HepG2 (cell line): ENCODE results near the gene EPM2A. TPM values are rescaled to one million over a fixed set of nuclear protein-coding genes. Genes with fewer than 3 reads are reported as not detected.

Source experiments
- AGO1 ChIP-seq: fragments of 200-400 bp; formaldehyde crosslinking; IDR thresholded peaks from 2 replicates; pipeline ENCODE4 v1.6.1; 2017; ENCODE audit warnings: mild to moderate bottlenecking, low read depth, low read length, moderate library complexity; ENCODE audit not compliant: poor library complexity, severe bottlenecking
- NR2F1 ChIP-seq, 2 experiments: fragments of 450-650 bp in 1 of 2; formaldehyde crosslinking in 1 of 2; IDR thresholded peaks; 2 replicates each; pipeline versions ENCODE4 v1.5.0 to v1.6.1; 2016 to 2020; ENCODE audit warnings: mild to moderate bottlenecking in 1 of 2, missing compliant biosample characterization in 1 of 2, missing genetic modification reagents in 1 of 2, moderate library complexity in 1 of 2
- PHB2 ChIP-seq: fragments of 450-650 bp; IDR thresholded peaks from 2 replicates; pipeline ENCODE4 v1.6.1; 2018; ENCODE audit not compliant: partially characterized antibody
- RARA ChIP-seq: IDR thresholded peaks from 2 replicates; pipeline ENCODE4 v1.6.1; 2016; ENCODE audit warnings: missing genetic modification reagents, missing compliant biosample characterization
- ZNF180 ChIP-seq: sonication (generic); formaldehyde crosslinking; IDR thresholded peaks from 2 replicates; pipeline ENCODE4 v1.4.0; 2020; ENCODE audit warnings: low read depth, missing genetic modification reagents, borderline replicate concordance
- ZSCAN25 ChIP-seq: sonication (generic); formaldehyde crosslinking; IDR thresholded peaks from 2 replicates; pipeline ENCODE4 v1.8.0; 2022; ENCODE audit warnings: mild to moderate bottlenecking, missing genetic modification reagents
- polyA plus RNA-seq, 8 experiments: library from polyadenylated mRNA; depleted of rRNA in 3 of 8; stranded (reverse) in 7 of 8; unstranded in 1 of 8; fragments of >200 nt; fragmentation: Illumina TruSeq in 4 of 8; extraction: Trizol in 4 of 8; gene quantifications; 2 replicates each; pipeline versions ENCODE4 v1.2.1 to v1.2.3, GENCODE V29; 2011 to 2016; ENCODE audit warnings: low read depth in 4 of 8, missing spikeins in 1 of 8, mixed read lengths in 1 of 8; ENCODE audit not compliant: insufficient read depth in 1 of 8
- total RNA-seq, 5 experiments: library from RNA; depleted of rRNA; stranded (reverse); fragments of >200 nt; fragmentation: Illumina TruSeq; extraction: Trizol; gene quantifications; 2 replicates each; pipeline ENCODE4 v1.2.3, GENCODE V29; 2016; ENCODE audit warnings: low read depth in 1 of 5
- TF ChIP-seq, protein P1 (sequence below): sonication (generic); formaldehyde crosslinking; IDR thresholded peaks from 2 replicates; pipeline ENCODE4 v1.4.0; 2020; ENCODE audit warnings: mild to moderate bottlenecking, missing genetic modification reagents
- TF ChIP-seq, protein P2 (sequence below): sonication (generic); formaldehyde crosslinking; IDR thresholded peaks from 2 replicates; pipeline ENCODE4 v1.4.0; 2020; ENCODE audit warnings: missing genetic modification reagents, low read depth, mild to moderate bottlenecking, borderline replicate concordance
- TF ChIP-seq, protein P3 (sequence below): sonication (generic); formaldehyde crosslinking; IDR thresholded peaks from 2 replicates; pipeline ENCODE4 v1.5.0; 2020; ENCODE audit warnings: missing genetic modification reagents
- TF ChIP-seq, protein P4 (sequence below): sonication (generic); formaldehyde crosslinking; IDR thresholded peaks from 2 replicates; pipeline ENCODE4 v1.4.0; 2020; ENCODE audit warnings: missing genetic modification reagents, borderline replicate concordance

EPM2A gene
- total and polyA plus RNA-seq, 2 of the 13 experiments (the other 11 are each of a cell fraction or from before 2014, with no cell fraction given): 4.6 to 9.2 TPM

DNA sequence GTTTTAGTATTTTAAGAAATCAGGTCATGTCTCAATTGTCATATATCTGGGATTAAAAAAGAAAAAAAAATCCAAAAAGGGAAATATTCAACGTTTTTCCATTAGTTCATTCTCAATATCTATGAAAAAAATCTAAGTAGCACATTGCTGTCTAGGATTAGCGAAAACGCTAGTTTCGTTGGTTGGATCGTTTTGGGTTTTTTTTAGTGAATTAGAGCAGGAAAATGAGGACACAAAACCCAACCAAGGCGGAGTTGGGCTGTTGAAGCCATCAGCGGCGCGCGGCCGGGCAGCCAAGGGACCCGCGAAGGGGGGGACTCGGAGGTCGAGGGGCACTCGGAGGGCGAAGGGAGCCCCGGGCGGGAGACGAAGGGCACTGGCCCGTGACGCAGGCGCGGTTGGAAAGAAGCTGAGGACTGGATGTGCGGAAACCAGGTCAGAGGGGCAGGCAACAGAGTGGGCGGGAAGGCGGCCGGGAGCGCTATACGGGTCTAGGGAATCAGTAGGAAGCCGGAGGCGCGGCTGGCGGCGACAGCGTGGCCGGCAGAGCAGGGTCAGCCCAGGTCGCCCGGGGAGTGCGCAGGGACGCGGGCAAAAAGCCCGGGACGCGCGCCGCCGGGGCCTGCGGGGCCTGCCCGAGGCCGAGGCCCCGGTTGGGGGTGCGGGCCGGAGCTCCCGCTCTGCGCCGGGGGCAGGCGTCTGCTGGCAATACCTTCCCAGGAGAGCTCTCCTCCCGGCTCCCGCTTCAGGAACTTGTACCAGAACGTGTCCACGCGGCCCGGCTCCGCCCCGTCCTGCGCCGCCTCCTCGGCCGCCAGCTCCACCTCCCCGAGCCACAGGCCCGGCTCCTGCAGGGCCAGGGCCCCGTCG, 599 bp downstream of the EPM2A start (continued):
- TF ChIP-seq, protein P1, sequence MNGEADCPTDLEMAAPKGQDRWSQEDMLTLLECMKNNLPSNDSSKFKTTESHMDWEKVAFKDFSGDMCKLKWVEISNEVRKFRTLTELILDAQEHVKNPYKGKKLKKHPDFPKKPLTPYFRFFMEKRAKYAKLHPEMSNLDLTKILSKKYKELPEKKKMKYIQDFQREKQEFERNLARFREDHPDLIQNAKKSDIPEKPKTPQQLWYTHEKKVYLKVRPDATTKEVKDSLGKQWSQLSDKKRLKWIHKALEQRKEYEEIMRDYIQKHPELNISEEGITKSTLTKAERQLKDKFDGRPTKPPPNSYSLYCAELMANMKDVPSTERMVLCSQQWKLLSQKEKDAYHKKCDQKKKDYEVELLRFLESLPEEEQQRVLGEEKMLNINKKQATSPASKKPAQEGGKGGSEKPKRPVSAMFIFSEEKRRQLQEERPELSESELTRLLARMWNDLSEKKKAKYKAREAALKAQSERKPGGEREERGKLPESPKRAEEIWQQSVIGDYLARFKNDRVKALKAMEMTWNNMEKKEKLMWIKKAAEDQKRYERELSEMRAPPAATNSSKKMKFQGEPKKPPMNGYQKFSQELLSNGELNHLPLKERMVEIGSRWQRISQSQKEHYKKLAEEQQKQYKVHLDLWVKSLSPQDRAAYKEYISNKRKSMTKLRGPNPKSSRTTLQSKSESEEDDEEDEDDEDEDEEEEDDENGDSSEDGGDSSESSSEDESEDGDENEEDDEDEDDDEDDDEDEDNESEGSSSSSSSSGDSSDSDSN (CRISPR knock-in tag): peak; percentile 97
- TF ChIP-seq ZNF180 (CRISPR knock-in tag) (no peak), AGO1 (peak; percentile 39), PHB2 (no peak), NR2F1 (CRISPR knock-in tag; IDR thresholded peaks at IDR 0.05) (peak; percentile 80 to 81), RARA (peak; percentile 83), ZSCAN25 (peak; percentile 62; the same call in 1 of the 2 replicates)
- TF ChIP-seq, protein P2, sequence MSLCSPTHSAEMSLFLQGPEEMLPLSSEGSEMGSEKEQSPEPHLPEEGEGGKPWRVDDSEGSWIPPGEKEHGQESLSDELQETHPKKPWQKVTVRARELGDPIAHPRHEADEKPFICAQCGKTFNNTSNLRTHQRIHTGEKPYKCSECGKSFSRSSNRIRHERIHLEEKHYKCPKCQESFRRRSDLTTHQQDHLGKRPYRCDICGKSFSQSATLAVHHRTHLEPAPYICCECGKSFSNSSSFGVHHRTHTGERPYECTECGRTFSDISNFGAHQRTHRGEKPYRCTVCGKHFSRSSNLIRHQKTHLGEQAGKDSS: no peak; the same call in 1 of the 2 replicates
- TF ChIP-seq, protein P3, sequence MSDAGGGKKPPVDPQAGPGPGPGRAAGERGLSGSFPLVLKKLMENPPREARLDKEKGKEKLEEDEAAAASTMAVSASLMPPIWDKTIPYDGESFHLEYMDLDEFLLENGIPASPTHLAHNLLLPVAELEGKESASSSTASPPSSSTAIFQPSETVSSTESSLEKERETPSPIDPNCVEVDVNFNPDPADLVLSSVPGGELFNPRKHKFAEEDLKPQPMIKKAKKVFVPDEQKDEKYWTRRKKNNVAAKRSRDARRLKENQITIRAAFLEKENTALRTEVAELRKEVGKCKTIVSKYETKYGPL: no peak
- TF ChIP-seq, protein P4, sequence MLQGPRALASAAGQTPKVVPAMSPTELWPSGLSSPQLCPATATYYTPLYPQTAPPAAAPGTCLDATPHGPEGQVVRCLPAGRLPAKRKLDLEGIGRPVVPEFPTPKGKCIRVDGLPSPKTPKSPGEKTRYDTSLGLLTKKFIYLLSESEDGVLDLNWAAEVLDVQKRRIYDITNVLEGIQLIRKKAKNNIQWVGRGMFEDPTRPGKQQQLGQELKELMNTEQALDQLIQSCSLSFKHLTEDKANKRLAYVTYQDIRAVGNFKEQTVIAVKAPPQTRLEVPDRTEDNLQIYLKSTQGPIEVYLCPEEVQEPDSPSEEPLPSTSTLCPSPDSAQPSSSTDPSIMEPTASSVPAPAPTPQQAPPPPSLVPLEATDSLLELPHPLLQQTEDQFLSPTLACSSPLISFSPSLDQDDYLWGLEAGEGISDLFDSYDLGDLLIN (CRISPR knock-in tag): 0 out of 2 replicates have a peak, but pooled peaks have one; percentile 92
